K562 (cell line): Measurements from ENCODE around the gene KIAA0513. TPM values are rescaled to one million over a fixed set of nuclear protein-coding genes. Genes with fewer than 3 reads are reported as not detected.

Experiments used
- CCAR2 ChIP-seq: fragments of 200-400 bp; formaldehyde crosslinking; IDR thresholded peaks from 2 replicates; pipeline ENCODE4 v1.6.1; 2017; ENCODE audit warnings: mild to moderate bottlenecking, low read depth, low read length
- E2F3 ChIP-seq: fragments of 250-450 bp; sonication (Bioruptor Pico); IDR thresholded peaks from 2 replicates; pipeline ENCODE4 v1.4.0; 2020; ENCODE audit warnings: mild to moderate bottlenecking
- E2F8 ChIP-seq: fragments of 450-650 bp; IDR thresholded peaks from 2 replicates; pipeline ENCODE4 v1.7.1; 2018; ENCODE audit warnings: mild to moderate bottlenecking, low read depth; ENCODE audit not compliant: partially characterized antibody
- EP400 ChIP-seq: fragments of 450-650 bp; IDR thresholded peaks from 2 replicates; pipeline ENCODE4 v1.6.1; 2017; ENCODE audit warnings: antibody characterized with exemption, mild to moderate bottlenecking, moderate library complexity
- ERF ChIP-seq: fragments of 450-650 bp; formaldehyde crosslinking; IDR thresholded peaks from 2 replicates; pipeline ENCODE4 v1.4.0; 2020; ENCODE audit warnings: mild to moderate bottlenecking, mixed read lengths
- ETS1 ChIP-seq: conservative IDR thresholded peaks from 2 replicates; pipeline ENCODE4 v1.6.1; 2011; ENCODE audit warnings: low read depth, mild to moderate bottlenecking, low read length; ENCODE audit not compliant: control insufficient read depth
- HDAC6 ChIP-seq: IDR thresholded peaks from 2 replicates; pipeline ENCODE4 v1.6.1; 2012; ENCODE audit warnings: low read depth, mild to moderate bottlenecking, control low read depth, inconsistent platforms, low read length, moderate library complexity
- IRF9 ChIP-seq: fragments of 450-650 bp; IDR thresholded peaks from 2 replicates; pipeline ENCODE4 v1.6.1; 2016; ENCODE audit warnings: missing biosample characterization, missing genetic modification characterization
- L3MBTL2 ChIP-seq: fragments of 450-650 bp; IDR thresholded peaks from 2 replicates; pipeline ENCODE4 v1.6.1; 2016; ENCODE audit warnings: mild to moderate bottlenecking, moderate library complexity
- PHF20 ChIP-seq: fragments of 450-650 bp; IDR thresholded peaks from 2 replicates; pipeline ENCODE4 v1.6.1; 2018; ENCODE audit not compliant: partially characterized antibody
- PHTF2 ChIP-seq: fragments of 250-450 bp; sonication (Bioruptor Pico); IDR thresholded peaks from 2 replicates; pipeline ENCODE4 v1.5.0; 2021; ENCODE audit warnings: mild to moderate bottlenecking
- RB1 ChIP-seq: fragments of 450-650 bp; IDR thresholded peaks from 2 replicates; pipeline ENCODE4 v1.6.1; 2017; ENCODE audit warnings: low read depth, mild to moderate bottlenecking
- REST ChIP-seq, 2 experiments: fragments of 450-650 bp; formaldehyde crosslinking in 1 of 2; IDR thresholded peaks; 2 replicates each; pipeline versions ENCODE4 v1.4.0 to v1.6.1; 2014 to 2020; ENCODE audit warnings: mild to moderate bottlenecking in 2 of 2, borderline replicate concordance in 1 of 2, low read depth in 1 of 2
- ZNF165 ChIP-seq: fragments of 250-450 bp; sonication (Bioruptor Pico); IDR thresholded peaks from 2 replicates; pipeline ENCODE4 v1.4.0; 2020; ENCODE audit warnings: borderline replicate concordance
- polyA plus RNA-seq, 8 experiments: library from polyadenylated mRNA; depleted of rRNA in 4 of 8; stranded (reverse) in 5 of 8; unstranded in 3 of 8; fragments of >200 nt; fragmentation: Nextera tagmentation in 2 of 8; fragmentation: Illumina TruSeq in 1 of 8; extraction: Ambion mirVana in 2 of 8; extraction: Trizol in 1 of 8; gene quantifications; 2 replicates each; pipeline versions ENCODE4 v1.2.1 to v1.2.3, GENCODE V29; 2011 to 2014; ENCODE audit warnings: inconsistent platforms in 1 of 8, missing spikeins in 1 of 8
- total RNA-seq, 7 experiments: library from RNA; depleted of rRNA in 6 of 7; stranded (reverse); fragments of >200 nt in 6 of 7; fragmentation: Illumina TruSeq in 2 of 7; extraction: Trizol in 2 of 7; gene quantifications; 2 replicates each; pipeline versions ENCODE4 v1.2.1 to v1.2.3, GENCODE V29; 2011 to 2021; ENCODE audit warnings: low replicate concordance in 1 of 7

KIAA0513 gene
- total and polyA plus RNA-seq, 9 of the 15 experiments (the other 6 are each of a cell fraction or from before 2014, with no cell fraction given): 0.18 to 13.7 (median 10.2) TPM

GRCh38 chr16:85114909-85115567 is 87.4 kb downstream of the KIAA0513 start (continued):
- TF ChIP-seq ETS1 (no peak), E2F3 (no peak), ZNF165 (CRISPR knock-in tag) (no peak), PHF20 (peak; percentile 49), HDAC6 (no peak), IRF9 (tag) (no peak), REST (IDR thresholded peaks at IDR 0.05; ENCODE audit: borderline replicate concordance) (peak; percentile 87), REST (CRISPR knock-in tag; IDR thresholded peaks at IDR 0.05; ENCODE audit: low read depth) (no peak), E2F8 (peak; percentile 73), L3MBTL2 (no peak), EP400 (no peak; the same call in 1 of the 2 replicates), PHTF2 (no peak), CCAR2 (no peak), ERF (CRISPR knock-in tag) (no peak), RB1 (peak; percentile 73; the same call in 1 of the 2 replicates)
